ENCODE results near the gene PROCA1.
"Not testable (repeated sequence)": the region's sequence is repeated elsewhere in the genome, so short reads cannot be mapped to it uniquely, and the experiment has no call there.

PROCA1 gene

GRCh38 chr17:28726226-28726626 lies 14.5 kb upstream of the PROCA1 start, which contains the start of gene TLCD1:
Gene TLCD1 (minus strand): TSS chr17:28726233. CDS start chr17:28726097, 136 bp downstream.
- peak in 39 of 56 donors; percentile 32 to 81 (median 68) for DNase-seq

- DNase-seq: peak in 5 of 56 donors; percentile 26 to 58 (median 43)
Measured at GRCh38 chr17:28725660-28726225, 14.1 kb upstream of the PROCA1 start.

- peak in 1 of 56 donors; percentile 41 for DNase-seq
Measured at GRCh38 chr17:28725166-28725659, 13.5 kb upstream of the PROCA1 start.

- DNase-seq: no peak
Measured at GRCh38 chr17:28724500-28725165, 12.9 kb upstream of the PROCA1 start.

- not testable (repeated sequence) for DNase-seq
Measured at GRCh38 chr17:28723836-28724499, 12.3 kb upstream of the PROCA1 start.

- no peak for DNase-seq
Measured at GRCh38 chr17:28723159-28723835, 11.6 kb upstream of the PROCA1 start.

GRCh38 chr17:28722417-28723158 lies 10.9 kb upstream of the PROCA1 start:
- DNase-seq: no peak

GRCh38 chr17:28720997-28721329 lies 9.3 kb upstream of the PROCA1 start:
- not testable (repeated sequence) for DNase-seq

- no peak for DNase-seq
Measured at GRCh38 chr17:28720247-28720996, 8.7 kb upstream of the PROCA1 start.

- no peak for DNase-seq
Measured at GRCh38 chr17:28719021-28719433, 7.3 kb upstream of the PROCA1 start.

- no peak for DNase-seq
Measured at GRCh38 chr17:28718333-28719020, 6.8 kb upstream of the PROCA1 start.

GRCh38 chr17:28717578-28718332 lies 6.1 kb upstream of the PROCA1 start, which contains the start of gene RAB34:
Gene RAB34 (minus strand): TSS chr17:28717868. CDS start chr17:28717266, 602 bp downstream.
- DNase-seq: peak in 34 of 56 donors; percentile 5 to 64 (median 38)

- DNase-seq: peak in 1 of 56 donors; percentile 24
Measured at GRCh38 chr17:28716740-28717577, 5.3 kb upstream of the PROCA1 start.

- no peak for DNase-seq
Measured at GRCh38 chr17:28715217-28715616, 3.5 kb upstream of the PROCA1 start.

- no peak for DNase-seq
Measured at GRCh38 chr17:28714281-28714680, 2.6 kb upstream of the PROCA1 start.

GRCh38 chr17:28712705-28713415 lies 1.2 kb upstream of the PROCA1 start:
- no peak for DNase-seq
